Neural cell (in vitro differentiated cells): Measurements from ENCODE around the gene USP7. TPM values are rescaled to one million over a fixed set of nuclear protein-coding genes. Genes with fewer than 3 reads are reported as not detected.

Experiments used
- H2AFZ ChIP-seq: fragments of 200-600, 300-800 bp; sonication (generic), shearing (Covaris generic); 2 replicates; pipeline ENCODE4 v1.6.0; 2014; ENCODE audit warnings: low read depth, mild to moderate bottlenecking, antibody characterized with exemption, low read length, moderate library complexity
- H3F3A ChIP-seq: fragments of 200-600 bp; shearing (Covaris generic); 2 replicates; pipeline ENCODE4 v1.6.1; 2016; ENCODE audit warnings: mild to moderate bottlenecking, moderate library complexity, mixed read lengths, antibody characterized with exemption, low read length; ENCODE audit not compliant: insufficient read depth, poor library complexity, severe bottlenecking
- H3K27ac ChIP-seq: fragments of 200-600, 300-800 bp; sonication (generic), shearing (Covaris generic); 2 replicates; pipeline ENCODE4 v1.5.1; 2014; ENCODE audit warnings: mild to moderate bottlenecking, low read length, moderate library complexity
- H3K27me3 ChIP-seq: fragments of 300-800, 200-600 bp; sonication (generic), shearing (Covaris generic); 2 replicates; pipeline ENCODE4 v1.6.0; 2014; ENCODE audit warnings: mild to moderate bottlenecking, low read depth, low read length, moderate library complexity; ENCODE audit not compliant: insufficient read depth
- H3K36me3 ChIP-seq: fragments of 300-800, 200-600 bp; sonication (generic), shearing (Covaris generic); 2 replicates; pipeline ENCODE4 v1.5.1; 2014; ENCODE audit warnings: mild to moderate bottlenecking, antibody characterized with exemption, low read length, moderate library complexity; ENCODE audit not compliant: insufficient read depth
- H3K4me2 ChIP-seq: fragments of 300-800, 200-600 bp; sonication (generic), shearing (Covaris generic); 2 replicates; pipeline ENCODE4 v1.6.0; 2014; ENCODE audit warnings: mild to moderate bottlenecking, low read length
- H3K4me3 ChIP-seq: fragments of 300-800, 200-600 bp; sonication (generic), shearing (Covaris generic); 2 replicates; pipeline ENCODE4 v1.5.1; 2014; ENCODE audit warnings: mild to moderate bottlenecking, low read length, moderate library complexity
- H3K79me2 ChIP-seq: fragments of 200-600 bp; shearing (Covaris generic); replicated peaks from 2 replicates; pipeline ENCODE4 v1.6.0; 2014; ENCODE audit warnings: mild to moderate bottlenecking, low read length, moderate library complexity; ENCODE audit not compliant: insufficient read depth
- H3K9ac ChIP-seq: fragments of 300-800, 200-600 bp; sonication (generic), shearing (Covaris generic); 2 replicates; pipeline ENCODE4 v1.6.1; 2016; ENCODE audit warnings: mild to moderate bottlenecking, low read length, mixed read lengths
- H3K9me2 ChIP-seq: fragments of 200-600 bp; shearing (Covaris generic); 2 replicates; pipeline ENCODE4 v1.6.1; 2016; ENCODE audit warnings: mild to moderate bottlenecking, low read length, mixed read lengths; ENCODE audit not compliant: insufficient read depth
- H3K9me3 ChIP-seq: fragments of 200-600, 300-800 bp; sonication (generic), shearing (Covaris generic); 2 replicates; pipeline ENCODE4 v1.6.1; 2016; ENCODE audit warnings: mild to moderate bottlenecking, mixed run types, low read length, moderate library complexity, mixed read lengths
- H4K20me1 ChIP-seq: fragments of 200-600 bp; shearing (Covaris generic); 2 replicates; pipeline ENCODE4 v1.6.1; 2016; ENCODE audit warnings: mild to moderate bottlenecking, mixed run types; ENCODE audit not compliant: insufficient read depth
- CTCF ChIP-seq: fragments of 450-650 bp; IDR thresholded peaks from 2 replicates; pipeline ENCODE4 v1.5.1; 2014; ENCODE audit warnings: antibody characterized with exemption, mild to moderate bottlenecking, moderate library complexity; ENCODE audit not compliant: poor library complexity, severe bottlenecking
- EP300 ChIP-seq: fragments of 450-650 bp; conservative IDR thresholded peaks from 2 replicates; pipeline ENCODE4 v1.6.1; 2014; ENCODE audit warnings: antibody characterized with exemption, mild to moderate bottlenecking, moderate library complexity; ENCODE audit not compliant: poor library complexity, severe bottlenecking
- EZH2 ChIP-seq: fragments of 200-600, 300-800 bp; shearing (Covaris generic), sonication (generic); IDR thresholded peaks from 2 replicates; pipeline ENCODE4 v1.6.1; 2014; ENCODE audit warnings: antibody characterized with exemption, low read length, borderline replicate concordance, mild to moderate bottlenecking; ENCODE audit not compliant: insufficient read depth, poor library complexity, severe bottlenecking
- MXI1 ChIP-seq: fragments of 450-650 bp; conservative IDR thresholded peaks from 2 replicates; pipeline ENCODE4 v1.6.1; 2014; ENCODE audit warnings: antibody characterized with exemption, mild to moderate bottlenecking; ENCODE audit not compliant: poor library complexity, severe bottlenecking
- POLR2AphosphoS5 ChIP-seq: IDR thresholded peaks from 2 replicates; pipeline ENCODE4 v1.6.1; 2012
- RAD21 ChIP-seq: fragments of 450-650 bp; conservative IDR thresholded peaks from 2 replicates; pipeline ENCODE4 v1.6.1; 2014; ENCODE audit warnings: antibody characterized with exemption, mild to moderate bottlenecking, moderate library complexity
- REST ChIP-seq: IDR thresholded peaks from 2 replicates; pipeline ENCODE4 v1.6.1; 2012; ENCODE audit warnings: borderline replicate concordance
- SMC3 ChIP-seq: fragments of 450-650 bp; conservative IDR thresholded peaks from 2 replicates; pipeline ENCODE4 v1.6.1; 2014; ENCODE audit warnings: antibody characterized with exemption, mild to moderate bottlenecking, moderate library complexity; ENCODE audit not compliant: poor library complexity
- TAF1 ChIP-seq: IDR thresholded peaks from 2 replicates; pipeline ENCODE4 v1.6.1; 2012; ENCODE audit warnings: low read depth
- polyA plus RNA-seq: library from polyadenylated mRNA; depleted of rRNA; stranded (reverse); fragments of >200 nt; gene quantifications from 2 replicates; pipeline ENCODE4 v1.2.3, GENCODE V29; 2014

USP7 gene
- polyA plus RNA-seq, 1 donor from 2014 or later: 52.5 TPM

GRCh38 chr16:8914098-8914497 is 49.6 kb downstream of the USP7 start:
- H4K20me1 ChIP-seq: no peaks in the 10 kb centered on the region
- no peaks in the 10 kb centered on the region for H3K79me2 ChIP-seq
- H2AFZ ChIP-seq: no peak overlapping the region
- no peaks in the 10 kb centered on the region for H3K9me2 ChIP-seq
- no peak overlapping the region for H3K27ac ChIP-seq
- H3K4me3 ChIP-seq: no peak overlapping the region
- H3K9me3 ChIP-seq: no peaks in the 10 kb centered on the region
- TF ChIP-seq CTCF (no peak), MXI1 (no peak), RAD21 (no peak), REST (no peak), EZH2 (no peak), POLR2AphosphoS5 (no peak), EP300 (no peak), SMC3 (no peak), TAF1 (no peak)
- peaks cover 18% of the 10 kb centered on the region for H3K36me3 ChIP-seq
- H3F3A ChIP-seq: no peaks in the 10 kb centered on the region
- H3K9ac ChIP-seq: no peak overlapping the region
- no peaks in the 10 kb centered on the region for H3K27me3 ChIP-seq
- H3K4me2 ChIP-seq: no peak overlapping the region

- no peak overlapping the region for H3K9ac ChIP-seq
- H2AFZ ChIP-seq: no peak overlapping the region
- H3K4me3 ChIP-seq: no peak overlapping the region
- no peak overlapping the region for H3K27ac ChIP-seq
- no peaks in the 10 kb centered on the region for H4K20me1 ChIP-seq
- no peaks in the 10 kb centered on the region for H3F3A ChIP-seq
- no peak for TF ChIP-seq MXI1
- TF ChIP-seq SMC3: no peak
- no peak for TF ChIP-seq TAF1
- TF ChIP-seq RAD21: no peak
- TF ChIP-seq POLR2AphosphoS5: no peak
- no peak for TF ChIP-seq EP300
- TF ChIP-seq EZH2: no peak
- TF ChIP-seq REST: no peak
- no peak for TF ChIP-seq CTCF
- H3K27me3 ChIP-seq: no peaks in the 10 kb centered on the region
- H3K4me2 ChIP-seq: no peak overlapping the region
- no peaks in the 10 kb centered on the region for H3K79me2 ChIP-seq
- H3K9me2 ChIP-seq: no peaks in the 10 kb centered on the region
- peaks cover 11% of the 10 kb centered on the region for H3K36me3 ChIP-seq
- no peaks in the 10 kb centered on the region for H3K9me3 ChIP-seq
Measured at GRCh38 chr16:8912793-8913192, 50.9 kb downstream of the USP7 start.
